Mesothelial cell of epicardium (in vitro differentiated cells): ENCODE measurements around the gene MRPS18B. TPM values are rescaled to one million over a fixed set of nuclear protein-coding genes. Genes with fewer than 3 reads are reported as not detected.
A peak's percentile ranks its signal among the peaks of the same experiment; 100 is the strongest.

Experiments used
- DNase-seq, 2 experiments: peaks; one replicate each; pipeline ENCODE4 v3.0.0; 2021; ENCODE audit warnings: low spot score in 2 of 2; ENCODE audit not compliant: unreplicated experiment in 2 of 2
- H3K27ac Mint-ChIP-seq: 2 replicates; pipeline ENCODE4 v1.8.0; 2021; ENCODE audit warnings: mixed read lengths
- H3K27me3 Mint-ChIP-seq: 2 replicates; pipeline ENCODE4 v1.8.0; 2021; ENCODE audit warnings: low read depth, mixed read lengths
- H3K36me3 Mint-ChIP-seq: 2 replicates; pipeline ENCODE4 v1.8.0; 2021; ENCODE audit warnings: mixed read lengths
- H3K4me1 Mint-ChIP-seq: 2 replicates; pipeline ENCODE4 v1.8.0; 2021; ENCODE audit warnings: mixed read lengths
- H3K4me3 Mint-ChIP-seq: 2 replicates; pipeline ENCODE4 v1.8.0; 2021; ENCODE audit warnings: mild to moderate bottlenecking, moderate library complexity, mixed read lengths
- H3K9me3 Mint-ChIP-seq: 2 replicates; pipeline ENCODE4 v1.8.0; 2021; ENCODE audit warnings: mixed read lengths
- total RNA-seq: library from RNA; stranded (reverse); gene quantifications from 3 replicates; pipeline ENCODE4 v1.2.1, GENCODE V29; 2021
- TF ChIP-seq, protein P1 (sequence below): fragments of 200-600 bp; sonication (generic); IDR thresholded peaks from one replicate; pipeline ENCODE4 v1.5.0; 2021; ENCODE audit warnings: antibody characterized with exemption; ENCODE audit not compliant: unreplicated experiment

Gene MRPS18B
- total RNA-seq, 1 donor from 2014 or later = 29.8 TPM

DNA sequence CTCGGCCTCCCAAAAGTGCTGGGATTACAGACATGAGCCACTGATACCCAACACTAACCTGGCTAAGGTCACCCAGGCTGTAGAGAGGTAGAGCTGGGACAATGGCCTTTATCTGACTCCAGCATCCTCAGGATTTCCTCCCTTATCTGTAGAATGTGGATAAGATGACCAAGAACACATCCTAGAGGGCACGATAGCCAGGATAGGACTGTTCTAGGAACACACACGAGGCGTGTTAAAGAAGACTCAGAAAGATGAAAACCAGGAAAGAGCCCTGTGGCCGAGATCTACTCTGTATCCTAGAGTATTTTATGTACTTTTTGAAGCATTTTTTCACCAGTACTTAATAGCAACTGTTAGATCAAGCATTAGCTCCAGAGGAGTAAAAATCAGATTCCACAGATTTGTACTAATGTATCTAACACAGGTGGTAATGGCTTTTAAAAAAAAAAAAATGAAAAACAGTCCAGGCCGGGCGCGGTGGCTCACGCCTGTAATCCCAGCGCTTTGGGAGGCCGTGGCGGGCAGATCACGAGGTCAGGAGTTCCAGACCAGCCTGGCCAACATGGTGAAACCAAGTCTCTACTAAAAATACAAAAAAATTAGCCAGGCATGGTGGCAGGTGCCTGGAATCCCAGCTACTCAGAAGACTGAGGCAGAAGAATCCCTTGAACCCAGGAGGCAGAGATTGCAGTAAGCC, 17.9 kb upstream of the MRPS18B start:
- Mint-ChIP-seq H3K27me3 (no peaks in the 10 kb centered on the region), H3K36me3 (peaks cover 37% of the 10 kb centered on the region), H3K9me3 (no peaks in the 10 kb centered on the region), H3K4me1 (peaks cover 7% of the 10 kb centered on the region), H3K27ac (peak overlapping the region; percentile 76), H3K4me3 (no peak overlapping the region)
- DNase-seq = no peak
- TF ChIP-seq, protein P1, sequence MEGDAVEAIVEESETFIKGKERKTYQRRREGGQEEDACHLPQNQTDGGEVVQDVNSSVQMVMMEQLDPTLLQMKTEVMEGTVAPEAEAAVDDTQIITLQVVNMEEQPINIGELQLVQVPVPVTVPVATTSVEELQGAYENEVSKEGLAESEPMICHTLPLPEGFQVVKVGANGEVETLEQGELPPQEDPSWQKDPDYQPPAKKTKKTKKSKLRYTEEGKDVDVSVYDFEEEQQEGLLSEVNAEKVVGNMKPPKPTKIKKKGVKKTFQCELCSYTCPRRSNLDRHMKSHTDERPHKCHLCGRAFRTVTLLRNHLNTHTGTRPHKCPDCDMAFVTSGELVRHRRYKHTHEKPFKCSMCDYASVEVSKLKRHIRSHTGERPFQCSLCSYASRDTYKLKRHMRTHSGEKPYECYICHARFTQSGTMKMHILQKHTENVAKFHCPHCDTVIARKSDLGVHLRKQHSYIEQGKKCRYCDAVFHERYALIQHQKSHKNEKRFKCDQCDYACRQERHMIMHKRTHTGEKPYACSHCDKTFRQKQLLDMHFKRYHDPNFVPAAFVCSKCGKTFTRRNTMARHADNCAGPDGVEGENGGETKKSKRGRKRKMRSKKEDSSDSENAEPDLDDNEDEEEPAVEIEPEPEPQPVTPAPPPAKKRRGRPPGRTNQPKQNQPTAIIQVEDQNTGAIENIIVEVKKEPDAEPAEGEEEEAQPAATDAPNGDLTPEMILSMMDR = no peak

DNA sequence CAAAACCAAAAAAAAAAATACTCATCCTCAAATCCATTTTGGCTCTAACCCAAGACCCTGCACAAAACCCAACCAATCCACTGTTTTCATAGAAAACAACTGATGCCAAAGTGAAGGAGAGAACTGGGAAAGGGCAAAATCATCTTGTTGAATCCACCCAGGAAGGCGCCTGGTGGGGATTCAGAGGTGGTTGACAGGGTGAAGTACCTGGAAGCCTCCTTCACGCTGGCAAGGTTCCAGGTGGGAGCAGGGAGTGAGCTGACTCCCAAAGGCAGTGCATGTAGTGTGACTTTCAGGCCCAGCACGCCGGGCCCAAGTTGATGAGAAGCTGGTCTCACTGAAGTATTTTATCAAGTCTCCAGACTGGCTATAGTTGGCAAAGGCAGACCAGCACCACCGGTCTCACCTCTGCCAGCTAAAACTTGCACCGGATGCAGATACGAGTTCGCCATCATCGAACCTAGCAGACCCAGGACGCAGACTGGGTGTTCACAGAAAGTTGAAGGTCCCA, 17.1 kb upstream of the MRPS18B start:
- Mint-ChIP-seq H3K27me3 (no peaks in the 10 kb centered on the region), H3K27ac (peak overlapping the region; percentile 84), H3K4me3 (no peak overlapping the region), H3K4me1 (peaks cover 7% of the 10 kb centered on the region), H3K9me3 (no peaks in the 10 kb centered on the region), H3K36me3 (peaks cover 38% of the 10 kb centered on the region)
- TF ChIP-seq, protein P1 = no peak
- DNase-seq = no peak

DNA sequence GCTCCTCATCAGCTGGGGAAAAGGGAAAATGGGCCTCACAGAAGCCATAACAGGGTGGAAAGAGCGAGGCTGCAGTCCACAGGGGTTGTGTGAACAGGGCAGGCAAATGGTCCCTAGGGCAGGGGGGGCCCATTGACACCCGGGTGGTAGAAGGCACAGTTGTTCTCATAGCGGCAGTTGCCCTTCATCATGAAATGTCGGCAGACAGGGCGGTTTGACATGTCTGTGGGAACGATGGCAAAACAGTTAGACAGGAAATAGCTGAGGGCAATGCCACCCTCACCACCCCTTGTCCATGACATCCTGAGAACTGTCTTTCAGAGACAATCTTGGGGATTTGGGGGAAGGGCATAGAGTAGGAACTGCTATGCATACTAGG, 16.2 kb upstream of the MRPS18B start:
- Mint-ChIP-seq H3K9me3 (no peaks in the 10 kb centered on the region), H3K4me3 (no peak overlapping the region), H3K27me3 (no peaks in the 10 kb centered on the region), H3K36me3 (peaks cover 45% of the 10 kb centered on the region), H3K4me1 (peaks cover 7% of the 10 kb centered on the region), H3K27ac (no peak overlapping the region)
- no peak for DNase-seq
- TF ChIP-seq, protein P1 = no peak

DNA sequence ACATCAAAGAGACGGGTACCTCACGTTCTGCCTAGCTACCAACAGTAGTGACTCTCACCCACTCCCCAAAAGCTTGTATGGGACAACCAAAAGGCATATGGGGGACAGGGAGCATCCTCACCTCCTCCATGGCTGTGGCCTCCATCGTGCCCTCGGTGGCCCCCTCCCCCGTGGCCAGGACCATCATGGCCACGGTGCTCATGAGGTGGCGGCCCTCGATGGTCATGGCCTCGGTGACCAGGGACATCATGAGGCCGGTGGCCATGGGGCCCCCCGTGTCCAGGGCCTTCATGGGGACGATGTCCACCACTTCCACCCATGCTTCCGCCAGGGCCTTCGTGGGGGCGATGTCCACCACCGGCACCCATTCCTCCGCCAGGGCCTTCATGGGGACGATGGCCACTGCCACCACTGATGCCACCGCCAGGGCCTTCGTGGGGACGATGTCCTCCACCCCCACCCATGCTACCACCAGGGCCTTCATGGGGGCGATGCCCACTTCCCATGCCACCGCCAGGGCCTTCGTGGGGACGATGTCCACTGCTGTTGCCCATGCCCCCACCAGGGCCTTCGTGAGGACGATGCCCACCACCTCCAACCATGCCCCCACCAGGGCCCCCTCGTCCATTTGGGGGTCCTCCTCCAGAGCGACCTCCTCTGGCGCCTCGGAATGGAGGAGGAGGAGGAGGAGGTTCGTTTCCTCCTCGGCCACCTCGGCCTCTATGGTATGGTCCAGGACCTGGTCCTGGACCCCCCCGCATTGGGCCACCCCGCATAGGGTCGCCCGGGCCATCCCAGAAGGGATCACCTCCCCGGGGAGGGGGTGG, 15.6 kb upstream of the MRPS18B start:
- Mint-ChIP-seq H3K4me3 (no peak overlapping the region), H3K27me3 (no peaks in the 10 kb centered on the region), H3K27ac (no peak overlapping the region), H3K36me3 (peaks cover 49% of the 10 kb centered on the region), H3K9me3 (no peaks in the 10 kb centered on the region), H3K4me1 (peaks cover 7% of the 10 kb centered on the region)
- no peak for DNase-seq
- TF ChIP-seq, protein P1 = no peak

DNA sequence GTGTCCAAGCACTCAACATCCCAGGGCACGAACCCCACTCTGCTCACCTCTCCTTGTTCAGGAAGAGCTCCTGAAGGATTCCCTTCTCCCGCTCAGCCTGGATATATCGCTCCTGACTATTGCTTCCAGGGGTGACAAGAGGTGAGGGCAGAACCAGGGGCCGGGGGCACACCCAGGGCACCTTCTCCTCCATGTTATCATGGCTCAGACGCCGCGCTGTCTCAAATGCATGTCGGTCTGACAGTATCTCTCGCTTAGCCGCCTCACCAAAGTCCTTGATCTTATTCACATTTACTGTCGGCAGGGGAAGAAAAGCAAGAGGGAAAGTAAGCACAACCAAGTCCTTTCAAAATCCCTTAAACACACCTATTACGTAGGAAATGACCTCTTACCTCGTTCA, 13.7 kb upstream of the MRPS18B start:
- H3K36me3 Mint-ChIP-seq = peaks cover 56% of the 10 kb centered on the region
- peaks cover 3% of the 10 kb centered on the region for H3K4me1 Mint-ChIP-seq
- no peak for DNase-seq
- no peaks in the 10 kb centered on the region for H3K27me3 Mint-ChIP-seq
- no peaks in the 10 kb centered on the region for H3K9me3 Mint-ChIP-seq
- H3K27ac Mint-ChIP-seq = no peak overlapping the region
- TF ChIP-seq, protein P1 = no peak
- H3K4me3 Mint-ChIP-seq = no peak overlapping the region
